PC-9 (cell line): ENCODE measurements around the gene RTN4RL1. TPM values are rescaled to one million over a fixed set of nuclear protein-coding genes. Genes with fewer than 3 reads are reported as not detected.

ENCODE experiments used
- BruUV-seq: library from RNA; stranded (reverse); fragments of 400-500 nt; replicated peaks from 2 replicates; lab custom pipeline; 2021; lab: Mats Ljungman, UMichigan
- CTCF ChIA-PET: fragments of 300-600 bp; sonication (Branson Sonifier 250); formaldehyde crosslinking; loops from one replicate; lab custom pipeline; 2022; ENCODE audit warnings: antibody characterized with exemption; lab: Charles Lee
- POLR2A ChIA-PET: fragments of 300-600 bp; sonication (Branson Sonifier 250); formaldehyde crosslinking; loops from one replicate; lab custom pipeline; 2022; ENCODE audit warnings: antibody characterized with exemption; ENCODE audit not compliant: unreplicated experiment; lab: Charles Lee
- DNase-seq, 2 experiments: peaks; one replicate each; pipeline versions ENCODE4 v3.0.0 to v3.0.0-alpha.2; 2015 to 2022; ENCODE audit warnings: mixed read lengths in 1 of 2
- H2AFZ ChIP-seq: fragments of 200-600 bp; sonication (generic); 2 replicates; pipeline ENCODE4 v1.8.1; 2017; ENCODE audit warnings: antibody characterized with exemption
- H3F3A ChIP-seq: fragments of 200-600 bp; sonication (generic); 2 replicates; pipeline ENCODE4 v1.8.1; 2017; ENCODE audit warnings: antibody characterized with exemption, mild to moderate bottlenecking, low read depth; ENCODE audit not compliant: insufficient read depth
- H3K27ac ChIP-seq: fragments of 200-600 bp; sonication (generic); 2 replicates; pipeline ENCODE4 v1.6.1; 2016; ENCODE audit warnings: mixed run types
- H3K27me3 ChIP-seq: fragments of 200-600 bp; sonication (generic); 2 replicates; pipeline ENCODE4 v1.6.1; 2016; ENCODE audit warnings: low read depth, mixed run types; ENCODE audit not compliant: insufficient read depth
- H3K36me3 ChIP-seq: fragments of 200-600 bp; sonication (generic); 2 replicates; pipeline ENCODE4 v1.6.1; 2016; ENCODE audit warnings: low read depth, mixed run types
- H3K4me1 ChIP-seq: fragments of 200-600 bp; sonication (generic); replicated peaks from 2 replicates; pipeline ENCODE4 v1.6.1; 2016; ENCODE audit warnings: mixed run types; ENCODE audit not compliant: insufficient read depth
- H3K4me2 ChIP-seq: fragments of 200-600 bp; sonication (generic); 2 replicates; pipeline ENCODE4 v1.6.1; 2017; ENCODE audit warnings: mixed run types
- H3K4me3 ChIP-seq: fragments of 200-600 bp; sonication (generic); 2 replicates; pipeline ENCODE4 v1.6.1; 2016; ENCODE audit warnings: mixed run types
- H3K79me2 ChIP-seq: fragments of 200-600 bp; sonication (generic); 2 replicates; pipeline ENCODE4 v1.6.1; 2017; ENCODE audit warnings: low read depth, mixed run types
- H3K9me2 ChIP-seq: fragments of 200-600 bp; sonication (generic); 2 replicates; pipeline ENCODE4 v1.8.1; 2017; ENCODE audit warnings: mild to moderate bottlenecking; ENCODE audit not compliant: insufficient read depth
- H3K9me3 ChIP-seq: fragments of 200-600 bp; sonication (generic); 2 replicates; pipeline ENCODE4 v1.8.1; 2016; ENCODE audit warnings: low read depth; ENCODE audit not compliant: insufficient read depth
- H4K20me1 ChIP-seq: fragments of 200-600 bp; sonication (generic); 2 replicates; pipeline ENCODE4 v1.8.1; 2017; ENCODE audit not compliant: insufficient read depth
- EZH2 ChIP-seq: fragments of 200-600 bp; sonication (generic); IDR thresholded peaks from 2 replicates; pipeline ENCODE4 v1.8.0; 2017; ENCODE audit warnings: antibody characterized with exemption, low read depth
- intact Hi-C: fragments of 100-400 bp; cut with micrococcal nuclease; formaldehyde crosslinking; loops from one replicate; pipeline ENCODE4 v1.10.0; 2022; ENCODE audit not compliant: unreplicated experiment
- total RNA-seq: library from RNA; stranded (reverse); gene quantifications from 2 replicates; pipeline ENCODE4 v1.2.3, GENCODE V29; 2021
- TF ChIP-seq, protein P1 (sequence below): fragments of 200-600 bp; sonication (generic); conservative IDR thresholded peaks from 2 replicates; pipeline ENCODE4 v1.6.1; 2017; ENCODE audit warnings: mixed run types, antibody characterized with exemption, mild to moderate bottlenecking, moderate library complexity

The RTN4RL1 gene
- total RNA-seq, 1 experiment from 2014 or later: 0.13 TPM

GRCh38 chr17:2062571-2063183, 37.5 kb upstream of the RTN4RL1 start:
- H3K9me3 ChIP-seq: no peaks in the 10 kb centered on the region
- ChIA-PET CTCF (no interaction called here), POLR2A (no interaction called here)
- no peaks in the 10 kb centered on the region for H3K9me2 ChIP-seq
- H3K36me3 ChIP-seq: no peaks in the 10 kb centered on the region
- H3K27me3 ChIP-seq: no peaks in the 10 kb centered on the region
- H3K4me1 ChIP-seq: no peaks in the 10 kb centered on the region
- no peak for DNase-seq
- no peak overlapping the region for H3K4me2 ChIP-seq
- H3K27ac ChIP-seq: no peak overlapping the region
- no peak overlapping the region for H2AFZ ChIP-seq
- H4K20me1 ChIP-seq: no peaks in the 10 kb centered on the region; the same call in 1 of the 2 replicates
- no TSS peak for BruUV-seq
- TF ChIP-seq, protein P1, sequence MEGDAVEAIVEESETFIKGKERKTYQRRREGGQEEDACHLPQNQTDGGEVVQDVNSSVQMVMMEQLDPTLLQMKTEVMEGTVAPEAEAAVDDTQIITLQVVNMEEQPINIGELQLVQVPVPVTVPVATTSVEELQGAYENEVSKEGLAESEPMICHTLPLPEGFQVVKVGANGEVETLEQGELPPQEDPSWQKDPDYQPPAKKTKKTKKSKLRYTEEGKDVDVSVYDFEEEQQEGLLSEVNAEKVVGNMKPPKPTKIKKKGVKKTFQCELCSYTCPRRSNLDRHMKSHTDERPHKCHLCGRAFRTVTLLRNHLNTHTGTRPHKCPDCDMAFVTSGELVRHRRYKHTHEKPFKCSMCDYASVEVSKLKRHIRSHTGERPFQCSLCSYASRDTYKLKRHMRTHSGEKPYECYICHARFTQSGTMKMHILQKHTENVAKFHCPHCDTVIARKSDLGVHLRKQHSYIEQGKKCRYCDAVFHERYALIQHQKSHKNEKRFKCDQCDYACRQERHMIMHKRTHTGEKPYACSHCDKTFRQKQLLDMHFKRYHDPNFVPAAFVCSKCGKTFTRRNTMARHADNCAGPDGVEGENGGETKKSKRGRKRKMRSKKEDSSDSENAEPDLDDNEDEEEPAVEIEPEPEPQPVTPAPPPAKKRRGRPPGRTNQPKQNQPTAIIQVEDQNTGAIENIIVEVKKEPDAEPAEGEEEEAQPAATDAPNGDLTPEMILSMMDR: no peak
- no peak for TF ChIP-seq EZH2
- no peaks in the 10 kb centered on the region for H3K79me2 ChIP-seq
- intact Hi-C loops: no loop called here
- no peak overlapping the region for H3K4me3 ChIP-seq
- H3F3A ChIP-seq: peaks cover 10% of the 10 kb centered on the region; the same call in 1 of the 2 replicates

GRCh38 chr17:2061441-2061958, 36.4 kb upstream of the RTN4RL1 start:
- CTCF ChIA-PET: no interaction called here
- DNase-seq: no peak
- H3K4me1 ChIP-seq: no peaks in the 10 kb centered on the region
- no peak overlapping the region for H3K4me2 ChIP-seq
- no TSS peak for BruUV-seq
- no peaks in the 10 kb centered on the region for H3K79me2 ChIP-seq
- TF ChIP-seq, protein P1: no peak
- no peak for TF ChIP-seq EZH2
- peaks cover 8% of the 10 kb centered on the region; the same call in 1 of the 2 replicates for H3F3A ChIP-seq
- intact Hi-C loops: no loop called here
- no peaks in the 10 kb centered on the region for H3K9me2 ChIP-seq
- H3K27ac ChIP-seq: no peak overlapping the region
- H4K20me1 ChIP-seq: no peaks in the 10 kb centered on the region; the same call in 1 of the 2 replicates
- POLR2A ChIA-PET: no interaction called here
- H2AFZ ChIP-seq: no peak overlapping the region
- H3K9me3 ChIP-seq: no peaks in the 10 kb centered on the region
- no peak overlapping the region for H3K4me3 ChIP-seq
- no peaks in the 10 kb centered on the region for H3K36me3 ChIP-seq
- no peaks in the 10 kb centered on the region for H3K27me3 ChIP-seq

GRCh38 chr17:2060681-2061440, 35.7 kb upstream of the RTN4RL1 start:
- CTCF ChIA-PET: no interaction called here

More at GRCh38 chr17:2060681-2061440, 35.7 kb upstream of the RTN4RL1 start:
- BruUV-seq: no TSS peak
- Histone ChIP-seq H3K4me1 (no peaks in the 10 kb centered on the region), H3K4me3 (no peak overlapping the region), H3F3A (peaks cover 7% of the 10 kb centered on the region; the same call in 1 of the 2 replicates), H3K27me3 (no peaks in the 10 kb centered on the region), H3K27ac (no peak overlapping the region), H3K36me3 (no peaks in the 10 kb centered on the region), H3K4me2 (no peak overlapping the region), H4K20me1 (no peaks in the 10 kb centered on the region; the same call in 1 of the 2 replicates), H3K9me2 (no peaks in the 10 kb centered on the region), H3K79me2 (no peaks in the 10 kb centered on the region), H3K9me3 (no peaks in the 10 kb centered on the region), H2AFZ (no peak overlapping the region)
- intact Hi-C loops: no loop called here
- no peak for DNase-seq
- TF ChIP-seq, protein P1: no peak
- no peak for TF ChIP-seq EZH2
- POLR2A ChIA-PET: no interaction called here
